GM23338 (cell line): Measurements from ENCODE around the gene HMGN4. TPM values are rescaled to one million over a fixed set of nuclear protein-coding genes. Genes with fewer than 3 reads are reported as not detected.

Experiments used
- ATAC-seq: fragments of 200-7000 bp; cut with Tn5 transposase; 3 replicates; pipeline ENCODE4 v1.9.1; 2020
- DNase-seq: peaks from one replicate; pipeline ENCODE4 v3.0.0-alpha.2; 2015; ENCODE audit warnings: low spot score
- H2AFZ ChIP-seq: fragments of 200-600 bp; sonication (generic); 2 replicates; pipeline ENCODE4 v1.8.0; 2016; ENCODE audit warnings: antibody characterized with exemption, mild to moderate bottlenecking, moderate library complexity
- H3F3A ChIP-seq: fragments of 200-600 bp; sonication (generic); replicated peaks from 2 replicates; pipeline ENCODE4 v1.8.0; 2017; ENCODE audit warnings: antibody characterized with exemption, mixed run types, low read depth
- H3K27ac ChIP-seq: fragments of 200-600 bp; sonication (generic); 2 replicates; pipeline ENCODE4 v1.6.1; 2016; ENCODE audit warnings: low read depth
- H3K27me3 ChIP-seq: fragments of 200-600 bp; sonication (generic); 2 replicates; pipeline ENCODE4 v1.8.0; 2016; ENCODE audit warnings: mild to moderate bottlenecking, mixed run types, moderate library complexity; ENCODE audit not compliant: insufficient read depth
- H3K36me3 ChIP-seq: fragments of 200-600 bp; sonication (generic); 2 replicates; pipeline ENCODE4 v1.8.0; 2016; ENCODE audit warnings: mild to moderate bottlenecking; ENCODE audit not compliant: insufficient read depth
- H3K4me1 ChIP-seq: fragments of 200-600 bp; sonication (generic); 2 replicates; pipeline ENCODE4 v1.8.0; 2016; ENCODE audit warnings: mild to moderate bottlenecking, moderate library complexity; ENCODE audit not compliant: insufficient read depth
- H3K4me2 ChIP-seq: fragments of 200-600 bp; sonication (generic); 2 replicates; pipeline ENCODE4 v1.7.1; 2017; ENCODE audit warnings: mixed run types
- H3K4me3 ChIP-seq: fragments of 200-600 bp; sonication (generic); 2 replicates; pipeline ENCODE4 v1.6.1; 2016; ENCODE audit warnings: mixed run types
- H3K79me2 ChIP-seq: fragments of 200-600 bp; sonication (generic); replicated peaks from 2 replicates; pipeline ENCODE4 v1.8.0; 2017; ENCODE audit warnings: mild to moderate bottlenecking; ENCODE audit not compliant: insufficient read depth
- H3K9me2 ChIP-seq: fragments of 200-600 bp; sonication (generic); 2 replicates; pipeline ENCODE4 v1.8.0; 2017; ENCODE audit not compliant: insufficient read depth
- H4K20me1 ChIP-seq: fragments of 200-600 bp; sonication (generic); replicated peaks from 2 replicates; pipeline ENCODE4 v1.8.0; 2017; ENCODE audit warnings: mild to moderate bottlenecking; ENCODE audit not compliant: insufficient read depth
- H3K27ac Mint-ChIP-seq: 2 replicates; pipeline ENCODE4 v1.8.0; 2020; ENCODE audit warnings: inconsistent platforms, mild to moderate bottlenecking, moderate library complexity, mixed read lengths
- H3K27me3 Mint-ChIP-seq: 3 replicates; pipeline ENCODE4 v1.8.0; 2022; ENCODE audit warnings: low read depth, mild to moderate bottlenecking, moderate library complexity, mixed read lengths, inconsistent platforms; ENCODE audit not compliant: insufficient read depth, poor library complexity
- H3K36me3 Mint-ChIP-seq: 3 replicates; pipeline ENCODE4 v1.8.0; 2021; ENCODE audit warnings: low read depth, mild to moderate bottlenecking, inconsistent platforms, moderate library complexity, mixed read lengths
- H3K4me1 Mint-ChIP-seq: 3 replicates; pipeline ENCODE4 v1.8.0; 2020; ENCODE audit warnings: mild to moderate bottlenecking, inconsistent platforms, mixed read lengths
- H3K4me3 Mint-ChIP-seq: 3 replicates; pipeline ENCODE4 v1.8.0; 2021; ENCODE audit warnings: moderate library complexity, mild to moderate bottlenecking, inconsistent platforms, mixed read lengths
- H3K9me3 Mint-ChIP-seq: 3 replicates; pipeline ENCODE4 v1.8.0; 2020; ENCODE audit warnings: moderate library complexity, mild to moderate bottlenecking, inconsistent platforms, mixed read lengths
- CREB1 ChIP-seq: fragments of 250-450 bp; sonication (Bioruptor Pico); IDR thresholded peaks from 2 replicates; pipeline ENCODE4 v1.5.0; 2020; ENCODE audit warnings: low read depth, mild to moderate bottlenecking, moderate library complexity
- EZH2 ChIP-seq: fragments of 200-600 bp; sonication (generic); IDR thresholded peaks from one replicate; pipeline ENCODE4 v1.8.0; 2017; ENCODE audit warnings: antibody characterized with exemption, mild to moderate bottlenecking, low read depth; ENCODE audit not compliant: unreplicated experiment
- JUNB ChIP-seq: IDR thresholded peaks from one replicate; pipeline ENCODE4 v1.6.1; 2016; ENCODE audit warnings: antibody characterized with exemption; ENCODE audit not compliant: unreplicated experiment
- NANOG ChIP-seq: IDR thresholded peaks from 2 replicates; pipeline ENCODE4 v1.6.1; 2016; ENCODE audit warnings: antibody characterized with exemption, borderline replicate concordance
- POLR2AphosphoS5 ChIP-seq: IDR thresholded peaks from 2 replicates; pipeline ENCODE4 v1.6.1; 2016; ENCODE audit warnings: antibody characterized with exemption, low read depth
- STAT1 ChIP-seq: IDR thresholded peaks from one replicate; pipeline ENCODE4 v1.6.1; 2016; ENCODE audit warnings: antibody characterized with exemption; ENCODE audit not compliant: unreplicated experiment
- ZNF114 ChIP-seq: fragments of 250-450 bp; sonication (Bioruptor Pico); IDR thresholded peaks from 2 replicates; pipeline ENCODE4 v1.5.0; 2020; ENCODE audit warnings: mild to moderate bottlenecking, moderate library complexity
- polyA plus RNA-seq: library from polyadenylated mRNA; unstranded; fragments of >200 nt; fragmentation: Nextera tagmentation; extraction: Ambion mirVana; gene quantifications from 2 replicates; pipeline ENCODE4 v1.2.1, GENCODE V29; 2016
- total RNA-seq: library from RNA; depleted of rRNA; stranded (reverse); fragments of >200 nt; shearing (Covaris generic); gene quantifications from 2 replicates; pipeline ENCODE4 v1.2.3, GENCODE V29; 2014
- TF ChIP-seq, protein P1 (sequence below): IDR thresholded peaks from one replicate; pipeline ENCODE4 v1.6.1; 2018; ENCODE audit warnings: antibody characterized with exemption; ENCODE audit not compliant: unreplicated experiment
- TF ChIP-seq, protein P2 (sequence below), 2 experiments: fragments of 200-600 bp in 1 of 2; sonication (generic) in 1 of 2; conservative IDR thresholded peaks; 2 replicates each; pipeline versions ENCODE4 v1.5.1 to v1.6.1; 2016 to 2017; ENCODE audit warnings: antibody characterized with exemption in 2 of 2, low read depth in 2 of 2, mild to moderate bottlenecking in 2 of 2, moderate library complexity in 1 of 2
- TF ChIP-seq, protein P3 (sequence below): IDR thresholded peaks from 2 replicates; pipeline ENCODE4 v1.6.1; 2016; ENCODE audit warnings: antibody characterized with exemption
- TF ChIP-seq, protein P4 (sequence below): fragments of 250-450 bp; sonication (Bioruptor Pico); IDR thresholded peaks from 2 replicates; pipeline ENCODE4 v1.5.0; 2020; ENCODE audit warnings: mild to moderate bottlenecking, moderate library complexity

The HMGN4 gene
- total and polyA plus RNA-seq, 2 experiments from 2014 or later, result 35.3 to 91.4 TPM

DNA sequence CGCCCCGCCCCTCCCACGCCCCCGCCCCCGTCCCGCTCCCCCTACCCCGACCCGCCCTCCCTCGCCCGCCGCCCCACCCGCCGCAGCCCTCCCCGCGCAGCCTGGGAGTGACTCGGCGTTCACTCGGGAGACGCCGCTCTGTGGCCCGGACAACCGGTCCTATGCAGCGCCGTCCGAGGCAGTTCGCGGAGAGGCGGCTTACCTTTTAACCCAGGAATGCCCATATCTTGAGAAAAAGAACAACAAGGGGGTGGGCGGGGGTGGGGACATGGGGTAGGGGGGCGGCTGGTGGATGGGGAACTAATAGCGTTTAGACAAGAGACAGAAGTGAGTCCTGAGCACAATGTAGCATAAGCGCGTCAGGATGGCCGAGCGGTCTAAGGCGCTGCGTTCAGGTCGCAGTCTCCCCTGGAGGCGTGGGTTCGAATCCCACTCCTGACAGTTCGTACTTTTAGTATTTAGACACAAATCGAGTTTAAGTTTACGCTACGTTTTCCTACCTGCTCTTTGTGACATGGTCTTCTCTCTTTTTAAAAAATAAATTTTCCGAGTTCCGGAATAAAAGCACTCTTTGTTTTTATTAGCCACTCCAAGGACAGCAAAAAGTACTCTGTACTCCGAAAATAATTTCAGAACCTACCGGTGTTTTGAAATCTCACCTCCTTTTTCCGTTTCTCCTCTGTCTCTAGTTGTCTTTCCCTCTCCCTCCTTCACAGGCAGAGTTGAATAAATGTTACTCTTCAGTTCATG lies 17.1 kb upstream of the HMGN4 start:
- TF ChIP-seq, protein P1, sequence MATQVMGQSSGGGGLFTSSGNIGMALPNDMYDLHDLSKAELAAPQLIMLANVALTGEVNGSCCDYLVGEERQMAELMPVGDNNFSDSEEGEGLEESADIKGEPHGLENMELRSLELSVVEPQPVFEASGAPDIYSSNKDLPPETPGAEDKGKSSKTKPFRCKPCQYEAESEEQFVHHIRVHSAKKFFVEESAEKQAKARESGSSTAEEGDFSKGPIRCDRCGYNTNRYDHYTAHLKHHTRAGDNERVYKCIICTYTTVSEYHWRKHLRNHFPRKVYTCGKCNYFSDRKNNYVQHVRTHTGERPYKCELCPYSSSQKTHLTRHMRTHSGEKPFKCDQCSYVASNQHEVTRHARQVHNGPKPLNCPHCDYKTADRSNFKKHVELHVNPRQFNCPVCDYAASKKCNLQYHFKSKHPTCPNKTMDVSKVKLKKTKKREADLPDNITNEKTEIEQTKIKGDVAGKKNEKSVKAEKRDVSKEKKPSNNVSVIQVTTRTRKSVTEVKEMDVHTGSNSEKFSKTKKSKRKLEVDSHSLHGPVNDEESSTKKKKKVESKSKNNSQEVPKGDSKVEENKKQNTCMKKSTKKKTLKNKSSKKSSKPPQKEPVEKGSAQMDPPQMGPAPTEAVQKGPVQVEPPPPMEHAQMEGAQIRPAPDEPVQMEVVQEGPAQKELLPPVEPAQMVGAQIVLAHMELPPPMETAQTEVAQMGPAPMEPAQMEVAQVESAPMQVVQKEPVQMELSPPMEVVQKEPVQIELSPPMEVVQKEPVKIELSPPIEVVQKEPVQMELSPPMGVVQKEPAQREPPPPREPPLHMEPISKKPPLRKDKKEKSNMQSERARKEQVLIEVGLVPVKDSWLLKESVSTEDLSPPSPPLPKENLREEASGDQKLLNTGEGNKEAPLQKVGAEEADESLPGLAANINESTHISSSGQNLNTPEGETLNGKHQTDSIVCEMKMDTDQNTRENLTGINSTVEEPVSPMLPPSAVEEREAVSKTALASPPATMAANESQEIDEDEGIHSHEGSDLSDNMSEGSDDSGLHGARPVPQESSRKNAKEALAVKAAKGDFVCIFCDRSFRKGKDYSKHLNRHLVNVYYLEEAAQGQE, result no peak
- TF ChIP-seq ZNF114, result no peak
- TF ChIP-seq, protein P2, sequence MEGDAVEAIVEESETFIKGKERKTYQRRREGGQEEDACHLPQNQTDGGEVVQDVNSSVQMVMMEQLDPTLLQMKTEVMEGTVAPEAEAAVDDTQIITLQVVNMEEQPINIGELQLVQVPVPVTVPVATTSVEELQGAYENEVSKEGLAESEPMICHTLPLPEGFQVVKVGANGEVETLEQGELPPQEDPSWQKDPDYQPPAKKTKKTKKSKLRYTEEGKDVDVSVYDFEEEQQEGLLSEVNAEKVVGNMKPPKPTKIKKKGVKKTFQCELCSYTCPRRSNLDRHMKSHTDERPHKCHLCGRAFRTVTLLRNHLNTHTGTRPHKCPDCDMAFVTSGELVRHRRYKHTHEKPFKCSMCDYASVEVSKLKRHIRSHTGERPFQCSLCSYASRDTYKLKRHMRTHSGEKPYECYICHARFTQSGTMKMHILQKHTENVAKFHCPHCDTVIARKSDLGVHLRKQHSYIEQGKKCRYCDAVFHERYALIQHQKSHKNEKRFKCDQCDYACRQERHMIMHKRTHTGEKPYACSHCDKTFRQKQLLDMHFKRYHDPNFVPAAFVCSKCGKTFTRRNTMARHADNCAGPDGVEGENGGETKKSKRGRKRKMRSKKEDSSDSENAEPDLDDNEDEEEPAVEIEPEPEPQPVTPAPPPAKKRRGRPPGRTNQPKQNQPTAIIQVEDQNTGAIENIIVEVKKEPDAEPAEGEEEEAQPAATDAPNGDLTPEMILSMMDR (conservative IDR thresholded peaks at IDR 0.05; ENCODE audit: low read depth in 2 of 2), result no peak
- TF ChIP-seq, protein P3, sequence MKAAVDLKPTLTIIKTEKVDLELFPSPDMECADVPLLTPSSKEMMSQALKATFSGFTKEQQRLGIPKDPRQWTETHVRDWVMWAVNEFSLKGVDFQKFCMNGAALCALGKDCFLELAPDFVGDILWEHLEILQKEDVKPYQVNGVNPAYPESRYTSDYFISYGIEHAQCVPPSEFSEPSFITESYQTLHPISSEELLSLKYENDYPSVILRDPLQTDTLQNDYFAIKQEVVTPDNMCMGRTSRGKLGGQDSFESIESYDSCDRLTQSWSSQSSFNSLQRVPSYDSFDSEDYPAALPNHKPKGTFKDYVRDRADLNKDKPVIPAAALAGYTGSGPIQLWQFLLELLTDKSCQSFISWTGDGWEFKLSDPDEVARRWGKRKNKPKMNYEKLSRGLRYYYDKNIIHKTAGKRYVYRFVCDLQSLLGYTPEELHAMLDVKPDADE, result no peak; the same call in 1 of the 2 replicates
- TF ChIP-seq POLR2AphosphoS5, result peak; percentile 63
- TF ChIP-seq NANOG, result no peak
- TF ChIP-seq, protein P4, sequence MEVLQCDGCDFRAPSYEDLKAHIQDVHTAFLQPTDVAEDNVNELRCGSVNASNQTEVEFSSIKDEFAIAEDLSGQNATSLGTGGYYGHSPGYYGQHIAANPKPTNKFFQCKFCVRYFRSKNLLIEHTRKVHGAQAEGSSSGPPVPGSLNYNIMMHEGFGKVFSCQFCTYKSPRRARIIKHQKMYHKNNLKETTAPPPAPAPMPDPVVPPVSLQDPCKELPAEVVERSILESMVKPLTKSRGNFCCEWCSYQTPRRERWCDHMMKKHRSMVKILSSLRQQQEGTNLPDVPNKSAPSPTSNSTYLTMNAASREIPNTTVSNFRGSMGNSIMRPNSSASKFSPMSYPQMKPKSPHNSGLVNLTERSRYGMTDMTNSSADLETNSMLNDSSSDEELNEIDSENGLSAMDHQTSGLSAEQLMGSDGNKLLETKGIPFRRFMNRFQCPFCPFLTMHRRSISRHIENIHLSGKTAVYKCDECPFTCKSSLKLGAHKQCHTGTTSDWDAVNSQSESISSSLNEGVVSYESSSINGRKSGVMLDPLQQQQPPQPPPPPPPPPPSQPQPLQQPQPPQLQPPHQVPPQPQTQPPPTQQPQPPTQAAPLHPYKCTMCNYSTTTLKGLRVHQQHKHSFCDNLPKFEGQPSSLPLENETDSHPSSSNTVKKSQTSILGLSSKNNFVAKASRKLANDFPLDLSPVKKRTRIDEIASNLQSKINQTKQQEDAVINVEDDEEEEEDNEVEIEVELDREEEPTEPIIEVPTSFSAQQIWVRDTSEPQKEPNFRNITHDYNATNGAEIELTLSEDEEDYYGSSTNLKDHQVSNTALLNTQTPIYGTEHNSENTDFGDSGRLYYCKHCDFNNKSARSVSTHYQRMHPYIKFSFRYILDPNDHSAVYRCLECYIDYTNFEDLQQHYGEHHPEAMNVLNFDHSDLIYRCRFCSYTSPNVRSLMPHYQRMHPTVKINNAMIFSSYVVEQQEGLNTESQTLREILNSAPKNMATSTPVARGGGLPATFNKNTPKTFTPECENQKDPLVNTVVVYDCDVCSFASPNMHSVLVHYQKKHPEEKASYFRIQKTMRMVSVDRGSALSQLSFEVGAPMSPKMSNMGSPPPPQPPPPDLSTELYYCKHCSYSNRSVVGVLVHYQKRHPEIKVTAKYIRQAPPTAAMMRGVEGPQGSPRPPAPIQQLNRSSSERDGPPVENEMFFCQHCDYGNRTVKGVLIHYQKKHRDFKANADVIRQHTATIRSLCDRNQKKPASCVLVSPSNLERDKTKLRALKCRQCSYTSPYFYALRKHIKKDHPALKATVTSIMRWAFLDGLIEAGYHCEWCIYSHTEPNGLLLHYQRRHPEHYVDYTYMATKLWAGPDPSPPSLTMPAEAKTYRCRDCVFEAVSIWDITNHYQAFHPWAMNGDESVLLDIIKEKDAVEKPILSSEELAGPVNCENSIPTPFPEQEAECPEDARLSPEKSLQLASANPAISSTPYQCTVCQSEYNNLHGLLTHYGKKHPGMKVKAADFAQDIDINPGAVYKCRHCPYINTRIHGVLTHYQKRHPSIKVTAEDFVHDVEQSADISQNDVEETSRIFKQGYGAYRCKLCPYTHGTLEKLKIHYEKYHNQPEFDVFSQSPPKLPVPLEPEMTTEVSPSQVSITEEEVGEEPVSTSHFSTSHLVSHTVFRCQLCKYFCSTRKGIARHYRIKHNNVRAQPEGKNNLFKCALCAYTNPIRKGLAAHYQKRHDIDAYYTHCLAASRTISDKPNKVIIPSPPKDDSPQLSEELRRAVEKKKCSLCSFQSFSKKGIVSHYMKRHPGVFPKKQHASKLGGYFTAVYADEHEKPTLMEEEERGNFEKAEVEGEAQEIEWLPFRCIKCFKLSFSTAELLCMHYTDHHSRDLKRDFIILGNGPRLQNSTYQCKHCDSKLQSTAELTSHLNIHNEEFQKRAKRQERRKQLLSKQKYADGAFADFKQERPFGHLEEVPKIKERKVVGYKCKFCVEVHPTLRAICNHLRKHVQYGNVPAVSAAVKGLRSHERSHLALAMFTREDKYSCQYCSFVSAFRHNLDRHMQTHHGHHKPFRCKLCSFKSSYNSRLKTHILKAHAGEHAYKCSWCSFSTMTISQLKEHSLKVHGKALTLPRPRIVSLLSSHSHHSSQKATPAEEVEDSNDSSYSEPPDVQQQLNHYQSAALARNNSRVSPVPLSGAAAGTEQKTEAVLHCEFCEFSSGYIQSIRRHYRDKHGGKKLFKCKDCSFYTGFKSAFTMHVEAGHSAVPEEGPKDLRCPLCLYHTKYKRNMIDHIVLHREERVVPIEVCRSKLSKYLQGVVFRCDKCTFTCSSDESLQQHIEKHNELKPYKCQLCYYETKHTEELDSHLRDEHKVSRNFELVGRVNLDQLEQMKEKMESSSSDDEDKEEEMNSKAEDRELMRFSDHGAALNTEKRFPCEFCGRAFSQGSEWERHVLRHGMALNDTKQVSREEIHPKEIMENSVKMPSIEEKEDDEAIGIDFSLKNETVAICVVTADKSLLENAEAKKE (CRISPR knock-in tag), result no peak
- peak; percentile 40; the same call in 1 of the 2 replicates for TF ChIP-seq CREB1 (CRISPR knock-in tag)
- TF ChIP-seq EZH2, result no peak
- TF ChIP-seq STAT1, result no peak
- no peak for TF ChIP-seq JUNB
- Histone ChIP-seq H3K27me3 (no peaks in the 10 kb centered on the region), H2AFZ (peak overlapping the region; percentile 48), H3F3A (0 out of 2 replicates have a peak, but pooled peaks cover 3% of the 10 kb centered on the region), H3K4me3 (peak overlapping the region; percentile 68), H4K20me1 (no peaks in the 10 kb centered on the region), H3K4me1 (peaks cover 17% of the 10 kb centered on the region; the same call in 1 of the 2 replicates), H3K27ac (peak overlapping the region; percentile 77), H3K4me2 (peak overlapping the region; percentile 75), H3K9me2 (no peaks in the 10 kb centered on the region), H3K79me2 (peaks cover 9% of the 10 kb centered on the region; the same call in 1 of the 2 replicates), H3K36me3 (no peaks in the 10 kb centered on the region)
- Mint-ChIP-seq H3K4me1 (peaks cover 27% of the 10 kb centered on the region), H3K4me3 (peak overlapping the region; percentile 97), H3K27me3 (peaks cover 8% of the 10 kb centered on the region), H3K36me3 (peaks cover 4% of the 10 kb centered on the region), H3K9me3 (peaks cover 4% of the 10 kb centered on the region; the same call in 2 of the 3 replicates), H3K27ac (peak overlapping the region; percentile 96)
- ATAC-seq, result peak; percentile 72
- peak; percentile 84 for DNase-seq
